GM23338 (cell line): ENCODE data around the gene RAB5IF.

Experiments used
- EZH2 ChIP-seq: fragments of 200-600 bp; sonication (generic); IDR thresholded peaks from one replicate; pipeline ENCODE4 v1.8.0; 2017; ENCODE audit warnings: antibody characterized with exemption, mild to moderate bottlenecking, low read depth; ENCODE audit not compliant: unreplicated experiment
- EZH2phosphoT487 ChIP-seq: fragments of 200-600 bp; sonication (generic); IDR thresholded peaks from one replicate; pipeline ENCODE4 v1.8.1; 2018; ENCODE audit warnings: antibody characterized with exemption; ENCODE audit not compliant: unreplicated experiment
- JUNB ChIP-seq: IDR thresholded peaks from one replicate; pipeline ENCODE4 v1.6.1; 2016; ENCODE audit warnings: antibody characterized with exemption; ENCODE audit not compliant: unreplicated experiment
- NANOG ChIP-seq: IDR thresholded peaks from 2 replicates; pipeline ENCODE4 v1.6.1; 2016; ENCODE audit warnings: antibody characterized with exemption, borderline replicate concordance
- POLR2AphosphoS5 ChIP-seq: IDR thresholded peaks from 2 replicates; pipeline ENCODE4 v1.6.1; 2016; ENCODE audit warnings: antibody characterized with exemption, low read depth
- TF ChIP-seq, protein P1 (sequence below), 2 experiments: fragments of 200-600 bp in 1 of 2; sonication (generic) in 1 of 2; conservative IDR thresholded peaks; 2 replicates each; pipeline versions ENCODE4 v1.5.1 to v1.6.1; 2016 to 2017; ENCODE audit warnings: antibody characterized with exemption in 2 of 2, low read depth in 2 of 2, mild to moderate bottlenecking in 2 of 2, moderate library complexity in 1 of 2
- TF ChIP-seq, protein P2 (sequence below): IDR thresholded peaks from one replicate; pipeline ENCODE4 v1.6.1; 2018; ENCODE audit warnings: antibody characterized with exemption; ENCODE audit not compliant: unreplicated experiment

DNA sequence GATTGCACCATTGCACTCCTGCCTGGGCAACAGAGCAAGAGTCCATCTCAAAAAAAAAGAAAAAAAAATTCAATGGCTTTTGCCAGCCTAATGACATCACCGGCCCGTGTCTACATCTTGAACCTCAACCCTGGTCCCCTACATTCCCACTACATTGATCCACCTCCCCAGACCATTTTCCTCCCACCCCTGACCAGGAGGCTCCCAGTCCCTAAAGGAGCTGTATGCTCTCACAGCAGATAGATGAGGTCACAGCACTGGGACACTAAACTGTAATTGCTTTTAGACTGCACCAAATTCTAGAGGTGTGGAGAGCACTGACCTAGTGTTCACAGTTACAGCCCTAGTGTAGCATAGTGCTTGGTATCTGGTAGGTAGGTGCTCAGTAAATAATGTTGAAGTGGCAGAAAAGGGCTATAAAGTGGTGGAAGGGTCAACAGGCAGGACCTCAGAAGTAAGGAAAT lies 21.5 kb upstream of the RAB5IF start:
- TF ChIP-seq, protein P1, sequence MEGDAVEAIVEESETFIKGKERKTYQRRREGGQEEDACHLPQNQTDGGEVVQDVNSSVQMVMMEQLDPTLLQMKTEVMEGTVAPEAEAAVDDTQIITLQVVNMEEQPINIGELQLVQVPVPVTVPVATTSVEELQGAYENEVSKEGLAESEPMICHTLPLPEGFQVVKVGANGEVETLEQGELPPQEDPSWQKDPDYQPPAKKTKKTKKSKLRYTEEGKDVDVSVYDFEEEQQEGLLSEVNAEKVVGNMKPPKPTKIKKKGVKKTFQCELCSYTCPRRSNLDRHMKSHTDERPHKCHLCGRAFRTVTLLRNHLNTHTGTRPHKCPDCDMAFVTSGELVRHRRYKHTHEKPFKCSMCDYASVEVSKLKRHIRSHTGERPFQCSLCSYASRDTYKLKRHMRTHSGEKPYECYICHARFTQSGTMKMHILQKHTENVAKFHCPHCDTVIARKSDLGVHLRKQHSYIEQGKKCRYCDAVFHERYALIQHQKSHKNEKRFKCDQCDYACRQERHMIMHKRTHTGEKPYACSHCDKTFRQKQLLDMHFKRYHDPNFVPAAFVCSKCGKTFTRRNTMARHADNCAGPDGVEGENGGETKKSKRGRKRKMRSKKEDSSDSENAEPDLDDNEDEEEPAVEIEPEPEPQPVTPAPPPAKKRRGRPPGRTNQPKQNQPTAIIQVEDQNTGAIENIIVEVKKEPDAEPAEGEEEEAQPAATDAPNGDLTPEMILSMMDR (conservative IDR thresholded peaks at IDR 0.05; ENCODE audit: low read depth in 2 of 2), result no peak
- TF ChIP-seq EZH2 (no peak), EZH2phosphoT487 (no peak), POLR2AphosphoS5 (no peak), JUNB (no peak), NANOG (no peak)
- TF ChIP-seq, protein P2, sequence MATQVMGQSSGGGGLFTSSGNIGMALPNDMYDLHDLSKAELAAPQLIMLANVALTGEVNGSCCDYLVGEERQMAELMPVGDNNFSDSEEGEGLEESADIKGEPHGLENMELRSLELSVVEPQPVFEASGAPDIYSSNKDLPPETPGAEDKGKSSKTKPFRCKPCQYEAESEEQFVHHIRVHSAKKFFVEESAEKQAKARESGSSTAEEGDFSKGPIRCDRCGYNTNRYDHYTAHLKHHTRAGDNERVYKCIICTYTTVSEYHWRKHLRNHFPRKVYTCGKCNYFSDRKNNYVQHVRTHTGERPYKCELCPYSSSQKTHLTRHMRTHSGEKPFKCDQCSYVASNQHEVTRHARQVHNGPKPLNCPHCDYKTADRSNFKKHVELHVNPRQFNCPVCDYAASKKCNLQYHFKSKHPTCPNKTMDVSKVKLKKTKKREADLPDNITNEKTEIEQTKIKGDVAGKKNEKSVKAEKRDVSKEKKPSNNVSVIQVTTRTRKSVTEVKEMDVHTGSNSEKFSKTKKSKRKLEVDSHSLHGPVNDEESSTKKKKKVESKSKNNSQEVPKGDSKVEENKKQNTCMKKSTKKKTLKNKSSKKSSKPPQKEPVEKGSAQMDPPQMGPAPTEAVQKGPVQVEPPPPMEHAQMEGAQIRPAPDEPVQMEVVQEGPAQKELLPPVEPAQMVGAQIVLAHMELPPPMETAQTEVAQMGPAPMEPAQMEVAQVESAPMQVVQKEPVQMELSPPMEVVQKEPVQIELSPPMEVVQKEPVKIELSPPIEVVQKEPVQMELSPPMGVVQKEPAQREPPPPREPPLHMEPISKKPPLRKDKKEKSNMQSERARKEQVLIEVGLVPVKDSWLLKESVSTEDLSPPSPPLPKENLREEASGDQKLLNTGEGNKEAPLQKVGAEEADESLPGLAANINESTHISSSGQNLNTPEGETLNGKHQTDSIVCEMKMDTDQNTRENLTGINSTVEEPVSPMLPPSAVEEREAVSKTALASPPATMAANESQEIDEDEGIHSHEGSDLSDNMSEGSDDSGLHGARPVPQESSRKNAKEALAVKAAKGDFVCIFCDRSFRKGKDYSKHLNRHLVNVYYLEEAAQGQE, result no peak
